Liver (tissue), 9 donors: ENCODE measurements around the gene ARHGAP5. TPM values are rescaled to one million over a fixed set of nuclear protein-coding genes. Genes with fewer than 3 reads are reported as not detected.

Source experiments
- DNase-seq: peaks from one replicate; pipeline ENCODE4 v3.0.0-alpha.2; 2017; ENCODE audit warnings: low spot score
- H3K27ac ChIP-seq, 2 donors: one replicate each; pipeline ENCODE4 v1.7.0; 2013; ENCODE audit warnings: inconsistent platforms in 2 of 2, low read length in 2 of 2, control low read depth in 1 of 2, low read depth in 1 of 2, mild to moderate bottlenecking in 1 of 2
- H3K27me3 ChIP-seq, 4 donors: one replicate each; pipeline versions ENCODE4 v1.6.1 to v1.7.0; 2013; ENCODE audit warnings: low read length in 3 of 4, inconsistent platforms in 1 of 4, mild to moderate bottlenecking in 1 of 4, moderate library complexity in 1 of 4; ENCODE audit not compliant: control insufficient read depth in 4 of 4, insufficient read depth in 4 of 4
- H3K36me3 ChIP-seq, 4 donors: one replicate each; pipeline versions ENCODE4 v1.6.1 to v1.7.0; 2013; ENCODE audit warnings: low read length in 3 of 4, mild to moderate bottlenecking in 3 of 4, low read depth in 1 of 4, moderate library complexity in 1 of 4; ENCODE audit not compliant: control insufficient read depth in 4 of 4, insufficient read depth in 3 of 4
- H3K4me1 ChIP-seq, 4 donors: one replicate each; pipeline versions ENCODE4 v1.6.1 to v1.7.0; 2013; ENCODE audit warnings: low read length in 3 of 4, mild to moderate bottlenecking in 3 of 4, moderate library complexity in 1 of 4; ENCODE audit not compliant: control insufficient read depth in 4 of 4, insufficient read depth in 4 of 4
- H3K4me3 ChIP-seq, 3 donors: one replicate each; pipeline versions ENCODE4 v1.6.1 to v1.7.0; 2013; ENCODE audit warnings: low read length in 3 of 3, control low read depth in 1 of 3, low read depth in 1 of 3, mild to moderate bottlenecking in 1 of 3
- H3K9ac ChIP-seq, 2 donors: one replicate each; pipeline ENCODE4 v1.7.0; 2013; ENCODE audit warnings: low read length in 2 of 2, mild to moderate bottlenecking in 2 of 2, moderate library complexity in 2 of 2, control low read depth in 1 of 2, low read depth in 1 of 2
- H3K9me3 ChIP-seq, 4 donors: one replicate each; pipeline versions ENCODE4 v1.6.1 to v1.7.0; 2013; ENCODE audit warnings: low read length in 3 of 4; ENCODE audit not compliant: control insufficient read depth in 4 of 4
- ATF3 ChIP-seq: IDR thresholded peaks from 2 replicates; pipeline ENCODE4 v1.6.1; 2016; ENCODE audit warnings: antibody characterized with exemption
- CTCF ChIP-seq: fragments of 150-350 bp; IDR thresholded peaks from 2 replicates; pipeline ENCODE4 v1.5.1; 2017; ENCODE audit warnings: improper control_type of control experiment, low read depth, low read length; ENCODE audit not compliant: missing input control
- EGR1 ChIP-seq, 2 donors: IDR thresholded peaks; 2 replicates each; pipeline ENCODE4 v1.6.1; 2016 to 2018; ENCODE audit warnings: antibody characterized with exemption in 2 of 2, low read depth in 2 of 2
- FOXA1 ChIP-seq: IDR thresholded peaks from 2 replicates; pipeline ENCODE4 v1.6.1; 2016; ENCODE audit warnings: antibody characterized with exemption
- FOXA2 ChIP-seq: IDR thresholded peaks from 2 replicates; pipeline ENCODE4 v1.6.1; 2016; ENCODE audit warnings: antibody characterized with exemption
- GABPA ChIP-seq, 2 donors: IDR thresholded peaks in 1 of 2; conservative IDR thresholded peaks in 1 of 2; 2 replicates each; pipeline ENCODE4 v1.6.1; 2016; ENCODE audit warnings: antibody characterized with exemption in 2 of 2, mild to moderate bottlenecking in 1 of 2, moderate library complexity in 1 of 2
- HNF4A ChIP-seq, 2 donors: conservative IDR thresholded peaks; 2 replicates each; pipeline ENCODE4 v1.6.1; 2016; ENCODE audit warnings: antibody characterized with exemption in 2 of 2, mild to moderate bottlenecking in 2 of 2
- HNF4G ChIP-seq: IDR thresholded peaks from 2 replicates; pipeline ENCODE4 v1.6.1; 2016; ENCODE audit warnings: antibody characterized with exemption
- MAX ChIP-seq: IDR thresholded peaks from 2 replicates; pipeline ENCODE4 v1.6.1; 2016; ENCODE audit warnings: antibody characterized with exemption
- NR2F2 ChIP-seq: IDR thresholded peaks from 2 replicates; pipeline ENCODE4 v1.6.1; 2016; ENCODE audit warnings: antibody characterized with exemption
- RAD21 ChIP-seq, 2 donors: IDR thresholded peaks; 2 replicates each; pipeline ENCODE4 v1.6.1; 2016; ENCODE audit warnings: antibody characterized with exemption in 2 of 2, mild to moderate bottlenecking in 2 of 2
- RXRA ChIP-seq, 2 donors: IDR thresholded peaks; 2 replicates each; pipeline ENCODE4 v1.6.1; 2017 to 2018; ENCODE audit warnings: antibody characterized with exemption in 2 of 2, mild to moderate bottlenecking in 1 of 2
- SP1 ChIP-seq: IDR thresholded peaks from 2 replicates; pipeline ENCODE4 v1.6.1; 2018; ENCODE audit warnings: antibody characterized with exemption, mild to moderate bottlenecking
- TAF1 ChIP-seq: conservative IDR thresholded peaks from 2 replicates; pipeline ENCODE4 v1.6.1; 2016; ENCODE audit warnings: antibody characterized with exemption, mild to moderate bottlenecking
- YY1 ChIP-seq: IDR thresholded peaks from 2 replicates; pipeline ENCODE4 v1.6.1; 2016; ENCODE audit warnings: antibody characterized with exemption, mild to moderate bottlenecking
- ZBTB33 ChIP-seq: IDR thresholded peaks from 2 replicates; pipeline ENCODE4 v1.6.1; 2016; ENCODE audit warnings: antibody characterized with exemption
- WGBS: extraction: QIAGEN DNeasy Blood & Tissue Kit; methylation state at CpG from one replicate; pipeline ENCODE4 v1.1.7; 2013; 5-methylcytosine and 5-hydroxymethylcytosine counted together
- polyA plus RNA-seq, 2 donors: library from polyadenylated mRNA; stranded (reverse) in 1 of 2; unstranded in 1 of 2; fragments of 200-250 nt in 1 of 2; fragments of >200 nt in 1 of 2; fragmentation: Nextera tagmentation in 1 of 2; extraction: Ambion mirVana in 1 of 2; gene quantifications; one replicate each; pipeline versions ENCODE4 v1.2.1 to v1.2.3, GENCODE V29; 2013 to 2015
- total RNA-seq, 2 donors: library from RNA; depleted of rRNA; stranded (reverse); fragments of >200 nt; gene quantifications; one replicate each; pipeline ENCODE4 v1.2.3, GENCODE V29; 2014
- donor health status: healthy.
- donor health status: healthy.
- donor health status: healthy.
- donor health status: healthy.
- donor health status: healthy.

The ARHGAP5 gene
- total and polyA plus RNA-seq, 4 donors: 9.6 to 48.7 (median 29.0) TPM

- TF ChIP-seq FOXA1 (no peak), GABPA (IDR thresholded peaks at IDR 0.05 in 1 of 2, conservative IDR thresholded peaks at IDR 0.05 in 1 of 2) (no peak), FOXA2 (no peak), RAD21 (IDR thresholded peaks at IDR 0.05) (no peak), RXRA (IDR thresholded peaks at IDR 0.05) (no peak), YY1 (no peak), MAX (no peak), CTCF (no peak), NR2F2 (no peak), SP1 (no peak)
Measured at GRCh38 chr14:32050878-32051277, 26.2 kb upstream of the ARHGAP5 start (continued).

- WGBS: 95% methylated on average over 5 of the region's 5 CpGs
- H3K9me3 ChIP-seq: no peaks in the 10 kb centered on the region
- DNase-seq: no peak
- H3K9ac ChIP-seq: no peak overlapping the region
- H3K27ac ChIP-seq: no peak overlapping the region
- no peak for TF ChIP-seq RXRA (IDR thresholded peaks at IDR 0.05)
- TF ChIP-seq FOXA2: no peak
- TF ChIP-seq HNF4G: no peak
- TF ChIP-seq GABPA (IDR thresholded peaks at IDR 0.05 in 1 of 2, conservative IDR thresholded peaks at IDR 0.05 in 1 of 2): no peak
- no peak for TF ChIP-seq ATF3
- no peak for TF ChIP-seq MAX
- TF ChIP-seq TAF1: no peak
- no peak for TF ChIP-seq CTCF
- no peak for TF ChIP-seq FOXA1
- no peak for TF ChIP-seq EGR1 (IDR thresholded peaks at IDR 0.05; ENCODE audit: low read depth in 2 of 2)
- TF ChIP-seq HNF4A (conservative IDR thresholded peaks at IDR 0.05): no peak
- H3K4me3 ChIP-seq: no peak overlapping the region
- no peaks in the 10 kb centered on the region for H3K4me1 ChIP-seq
- H3K36me3 ChIP-seq: no peaks in the 10 kb centered on the region
- no peaks in the 10 kb centered on the region for H3K27me3 ChIP-seq
Measured at GRCh38 chr14:32054536-32054935, 22.6 kb upstream of the ARHGAP5 start.

GRCh38 chr14:32055175-32055574, 21.9 kb upstream of the ARHGAP5 start:
- Histone ChIP-seq H3K4me3 (no peak overlapping the region), H3K9me3 (no peaks in the 10 kb centered on the region), H3K36me3 (no peaks in the 10 kb centered on the region), H3K4me1 (no peaks in the 10 kb centered on the region), H3K9ac (no peak overlapping the region), H3K27ac (no peak overlapping the region), H3K27me3 (no peaks in the 10 kb centered on the region)
- DNase-seq: no peak
- 74% methylated on average over 2 of the region's 2 CpGs for WGBS
- TF ChIP-seq YY1 (no peak), ZBTB33 (no peak), TAF1 (no peak), EGR1 (IDR thresholded peaks at IDR 0.05; ENCODE audit: low read depth in 2 of 2) (no peak), MAX (no peak), RAD21 (IDR thresholded peaks at IDR 0.05) (no peak), NR2F2 (no peak), HNF4A (conservative IDR thresholded peaks at IDR 0.05) (no peak), HNF4G (no peak), CTCF (no peak), ATF3 (no peak)
